CD14-positive monocyte (primary cell): ENCODE results near the gene SLC26A6. TPM values are rescaled to one million over a fixed set of nuclear protein-coding genes. Genes with fewer than 3 reads are reported as not detected.

ENCODE experiments used
- DNase-seq, 3 donors: peaks; one replicate each; pipeline ENCODE4 v3.0.0-alpha.2; 2011 to 2022
- H2AFZ ChIP-seq: 2 replicates; pipeline ENCODE4 v1.6.0; 2012; ENCODE audit warnings: mild to moderate bottlenecking, low read depth, low read length, inconsistent platforms; ENCODE audit not compliant: insufficient read depth, poor library complexity, severe bottlenecking
- H3K27ac ChIP-seq, 2 donors: 1 replicate in 1 of 2; 2 replicates in 1 of 2; pipeline ENCODE4 v1.5.1; 2012 to 2013; ENCODE audit warnings: low read length in 2 of 2, control low read depth in 1 of 2, inconsistent platforms in 1 of 2, low read depth in 1 of 2, mild to moderate bottlenecking in 1 of 2
- H3K27me3 ChIP-seq, 2 donors: one replicate each; pipeline versions ENCODE4 v1.6.0 to v1.6.1; 2011 to 2013; ENCODE audit warnings: low read length in 2 of 2; ENCODE audit not compliant: control insufficient read depth in 2 of 2, insufficient read depth in 2 of 2
- H3K36me3 ChIP-seq, 2 donors: replicated peaks in 1 of 2; 1 replicate in 1 of 2; 2 replicates in 1 of 2; pipeline versions ENCODE4 v1.5.1 to v1.6.1; 2012 to 2013; ENCODE audit warnings: low read length in 2 of 2, control low read depth in 1 of 2, inconsistent platforms in 1 of 2, mild to moderate bottlenecking in 1 of 2; ENCODE audit not compliant: insufficient read depth in 2 of 2, control insufficient read depth in 1 of 2
- H3K4me1 ChIP-seq, 2 donors: 1 replicate in 1 of 2; 2 replicates in 1 of 2; pipeline versions ENCODE4 v1.5.1 to v1.6.1; 2012 to 2013; ENCODE audit warnings: low read length in 2 of 2, control low read depth in 1 of 2, inconsistent platforms in 1 of 2, mild to moderate bottlenecking in 1 of 2, moderate library complexity in 1 of 2; ENCODE audit not compliant: insufficient read depth in 2 of 2, control insufficient read depth in 1 of 2
- H3K4me2 ChIP-seq: replicated peaks from 2 replicates; pipeline ENCODE3; 2012; ENCODE audit warnings: low read length, moderate library complexity, mild to moderate bottlenecking; ENCODE audit not compliant: poor library complexity, severe bottlenecking; ENCODE audit errors: extremely low read depth
- H3K4me3 ChIP-seq, 3 experiments: fragments of 200-600 bp in 1 of 3; sonication (generic) in 1 of 3; replicated peaks in 1 of 3; 1 replicate in 2 of 3; 2 replicates in 1 of 3; pipeline ENCODE4 v1.5.1; 2011 to 2013; ENCODE audit warnings: low read length in 3 of 3, mild to moderate bottlenecking in 3 of 3, control low read depth in 2 of 3, low read depth in 2 of 3, inconsistent platforms in 1 of 3, moderate library complexity in 1 of 3
- H3K79me2 ChIP-seq: 2 replicates; pipeline ENCODE4 v1.6.0; 2012; ENCODE audit warnings: mild to moderate bottlenecking, control low read depth, inconsistent platforms, low read length, moderate library complexity; ENCODE audit not compliant: insufficient read depth
- H3K9ac ChIP-seq: 2 replicates; pipeline ENCODE4 v1.6.0; 2017; ENCODE audit warnings: low read length, mild to moderate bottlenecking; ENCODE audit not compliant: insufficient read depth, poor library complexity, severe bottlenecking
- H3K9me3 ChIP-seq, 2 donors: replicated peaks in 1 of 2; 1 replicate in 1 of 2; 2 replicates in 1 of 2; pipeline versions ENCODE4 v1.5.1 to v1.6.1; 2012 to 2013; ENCODE audit warnings: low read length in 2 of 2, control low read depth in 1 of 2; ENCODE audit not compliant: control insufficient read depth in 1 of 2, insufficient read depth in 1 of 2
- H4K20me1 ChIP-seq: 2 replicates; pipeline ENCODE4 v1.6.0; 2012; ENCODE audit warnings: mild to moderate bottlenecking, low read length, control low read depth, moderate library complexity; ENCODE audit not compliant: insufficient read depth
- H3K27ac Mint-ChIP-seq, 7 donors: one replicate each; pipeline ENCODE4 v1.8.0; 2020; ENCODE audit warnings: mild to moderate bottlenecking in 7 of 7, mixed read lengths in 7 of 7, moderate library complexity in 6 of 7, inconsistent platforms in 2 of 7
- H3K27me3 Mint-ChIP-seq, 3 donors: one replicate each; pipeline ENCODE4 v1.8.0; 2021 to 2022; ENCODE audit warnings: low read depth in 3 of 3, mild to moderate bottlenecking in 3 of 3, mixed read lengths in 3 of 3, moderate library complexity in 3 of 3, inconsistent platforms in 1 of 3
- H3K36me3 Mint-ChIP-seq, 2 donors: one replicate each; pipeline ENCODE4 v1.8.0; 2020; ENCODE audit warnings: mixed read lengths in 2 of 2, inconsistent platforms in 1 of 2, mild to moderate bottlenecking in 1 of 2
- H3K4me1 Mint-ChIP-seq: one replicate; pipeline ENCODE4 v1.8.0; 2020; ENCODE audit warnings: mild to moderate bottlenecking, mixed read lengths
- H3K4me3 Mint-ChIP-seq, 2 donors: one replicate each; pipeline ENCODE4 v1.8.0; 2020; ENCODE audit warnings: mild to moderate bottlenecking in 2 of 2, mixed read lengths in 2 of 2, moderate library complexity in 1 of 2
- H3K9me3 Mint-ChIP-seq, 7 donors: one replicate each; pipeline ENCODE4 v1.8.0; 2020 to 2022; ENCODE audit warnings: mixed read lengths in 7 of 7, mild to moderate bottlenecking in 6 of 7, moderate library complexity in 6 of 7, inconsistent platforms in 2 of 7
- WGBS: methylation state at CpG from one replicate; pipeline ENCODE4 v1.1.5; 2013; ENCODE audit warnings: missing lambda C conversion rate; ENCODE audit not compliant: insufficient coverage; 5-methylcytosine and 5-hydroxymethylcytosine counted together
- intact Hi-C, 2 donors: fragments of 100-400 bp; cut with micrococcal nuclease; formaldehyde crosslinking; loops; one replicate each; pipeline versions ENCODE4 v1.15.0 to v1.15.1; 2023
- polyA plus RNA-seq, 3 donors: library from polyadenylated mRNA; depleted of rRNA in 1 of 3; unstranded in 2 of 3; stranded (reverse) in 1 of 3; fragments of 300-500 nt in 2 of 3; fragments of >200 nt in 1 of 3; fragmentation: Illumina TruSeq in 2 of 3; gene quantifications; 1 replicate in 2 of 3; 2 replicates in 1 of 3; pipeline ENCODE4 v1.2.3, GENCODE V29; 2012 to 2021
- TF ChIP-seq, protein P1 (sequence below): fragments of 200-600 bp; IDR thresholded peaks from one replicate; pipeline ENCODE4 v1.8.0; 2022; ENCODE audit warnings: antibody characterized with exemption, mild to moderate bottlenecking

SLC26A6 gene
- polyA plus RNA-seq, 3 donors, result 16.3 to 92.8 (median 20.4) TPM

- H3K36me3 Mint-ChIP-seq, result no peaks in the 10 kb centered on the region
- peaks cover 16% of the 10 kb centered on the region for H3K4me1 Mint-ChIP-seq
- no peak overlapping the region for H3K4me2 ChIP-seq
- H3K4me1 ChIP-seq, result peaks cover 17 to 24% of the 10 kb centered on the region in 2 donors
- H3K4me3 Mint-ChIP-seq, result no peak overlapping the region
- no peaks in the 10 kb centered on the region for H4K20me1 ChIP-seq
- DNase-seq, result no peak
- TF ChIP-seq, protein P1, sequence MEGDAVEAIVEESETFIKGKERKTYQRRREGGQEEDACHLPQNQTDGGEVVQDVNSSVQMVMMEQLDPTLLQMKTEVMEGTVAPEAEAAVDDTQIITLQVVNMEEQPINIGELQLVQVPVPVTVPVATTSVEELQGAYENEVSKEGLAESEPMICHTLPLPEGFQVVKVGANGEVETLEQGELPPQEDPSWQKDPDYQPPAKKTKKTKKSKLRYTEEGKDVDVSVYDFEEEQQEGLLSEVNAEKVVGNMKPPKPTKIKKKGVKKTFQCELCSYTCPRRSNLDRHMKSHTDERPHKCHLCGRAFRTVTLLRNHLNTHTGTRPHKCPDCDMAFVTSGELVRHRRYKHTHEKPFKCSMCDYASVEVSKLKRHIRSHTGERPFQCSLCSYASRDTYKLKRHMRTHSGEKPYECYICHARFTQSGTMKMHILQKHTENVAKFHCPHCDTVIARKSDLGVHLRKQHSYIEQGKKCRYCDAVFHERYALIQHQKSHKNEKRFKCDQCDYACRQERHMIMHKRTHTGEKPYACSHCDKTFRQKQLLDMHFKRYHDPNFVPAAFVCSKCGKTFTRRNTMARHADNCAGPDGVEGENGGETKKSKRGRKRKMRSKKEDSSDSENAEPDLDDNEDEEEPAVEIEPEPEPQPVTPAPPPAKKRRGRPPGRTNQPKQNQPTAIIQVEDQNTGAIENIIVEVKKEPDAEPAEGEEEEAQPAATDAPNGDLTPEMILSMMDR, result no peak
- H3K9me3 ChIP-seq, result no peaks in the 10 kb centered on the region
- H3K4me3 ChIP-seq, result no peak overlapping the region
- peaks cover 0 to 12% of the 10 kb centered on the region in 2 donors for H3K27me3 ChIP-seq
- H3K36me3 ChIP-seq, result no peaks in the 10 kb centered on the region
- no peak overlapping the region for H3K27ac ChIP-seq
- peak overlapping the region in 1 of 7 donors; percentile 82 for H3K27ac Mint-ChIP-seq
- H3K27me3 Mint-ChIP-seq, result peaks cover 8 to 22% (median 9%) of the 10 kb centered on the region in 3 donors
- H3K9me3 Mint-ChIP-seq, result peaks cover 0 to 3% (median 0%) of the 10 kb centered on the region in 7 donors
- H3K79me2 ChIP-seq, result no peaks in the 10 kb centered on the region
- intact Hi-C loops, result no loop called here
- H2AFZ ChIP-seq, result no peak overlapping the region
- WGBS, result 95% methylated on average over 15 of the region's 15 CpGs
- no peak overlapping the region for H3K9ac ChIP-seq
Measured at GRCh38 chr3:48652923-48653715, 17.9 kb upstream of the SLC26A6 start.

- Histone ChIP-seq H3K79me2 (no peaks in the 10 kb centered on the region), H3K27me3 (peaks cover 0 to 5% of the 10 kb centered on the region in 2 donors), H4K20me1 (no peaks in the 10 kb centered on the region), H3K4me3 (no peak overlapping the region), H3K4me2 (no peak overlapping the region), H3K27ac (no peak overlapping the region), H3K9ac (no peak overlapping the region), H3K9me3 (no peaks in the 10 kb centered on the region), H3K4me1 (peaks cover 10 to 17% of the 10 kb centered on the region in 2 donors), H2AFZ (no peak overlapping the region), H3K36me3 (no peaks in the 10 kb centered on the region)
- intact Hi-C loops, result no loop called here
- H3K4me3 Mint-ChIP-seq, result no peak overlapping the region
- 89% methylated on average over 11 of the region's 11 CpGs for WGBS
- H3K36me3 Mint-ChIP-seq, result no peaks in the 10 kb centered on the region
- peaks cover 9% of the 10 kb centered on the region for H3K4me1 Mint-ChIP-seq
- DNase-seq, result no peak
- TF ChIP-seq, protein P1, result no peak
- no peaks in the 10 kb centered on the region for H3K9me3 Mint-ChIP-seq
- H3K27ac Mint-ChIP-seq, result no peak overlapping the region
- H3K27me3 Mint-ChIP-seq, result peaks cover 4 to 8% (median 6%) of the 10 kb centered on the region in 3 donors
Measured at GRCh38 chr3:48651771-48652170, 16.5 kb upstream of the SLC26A6 start.
